ENCODE results near the gene IL34.
"Not testable (repeated sequence)": the region's sequence is repeated elsewhere in the genome, so short reads cannot be mapped to it uniquely, and the experiment has no call there.

The IL34 gene

DNA sequence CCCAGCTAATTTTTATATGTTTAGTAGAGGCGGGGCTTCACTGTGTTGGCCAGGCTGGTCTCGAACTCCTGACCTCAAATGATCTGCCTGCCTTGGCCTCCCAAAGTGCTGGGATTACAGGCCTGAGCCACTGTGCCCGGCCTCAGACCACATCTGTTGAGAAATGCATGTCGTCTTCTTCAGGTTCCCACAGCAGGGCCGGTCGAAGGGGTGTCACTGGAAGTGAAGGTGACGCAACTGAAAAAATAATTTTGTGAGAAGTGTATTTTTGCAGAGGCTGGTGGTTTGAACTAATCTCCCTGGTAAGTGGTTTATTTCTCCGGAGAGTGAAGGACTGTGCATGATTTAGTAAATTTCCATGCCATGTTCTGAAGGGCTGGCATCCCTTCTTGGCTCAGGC is 33.4 kb upstream of the IL34 start:
- no peak overlapping the region for H3K9ac ChIP-seq (ENCODE audit: low read depth, low read length)
- H3K4me1 ChIP-seq (ENCODE audit: insufficient read depth, low read length), result peaks cover 5% of the 10 kb centered on the region; the same call in 1 of the 2 replicates
- no peaks in the 10 kb centered on the region for H3K9me3 ChIP-seq (ENCODE audit: control insufficient read depth, insufficient read depth, low read length)
- H3K36me3 ChIP-seq (ENCODE audit: insufficient read depth, low read length), result peaks cover 16% of the 10 kb centered on the region

DNA sequence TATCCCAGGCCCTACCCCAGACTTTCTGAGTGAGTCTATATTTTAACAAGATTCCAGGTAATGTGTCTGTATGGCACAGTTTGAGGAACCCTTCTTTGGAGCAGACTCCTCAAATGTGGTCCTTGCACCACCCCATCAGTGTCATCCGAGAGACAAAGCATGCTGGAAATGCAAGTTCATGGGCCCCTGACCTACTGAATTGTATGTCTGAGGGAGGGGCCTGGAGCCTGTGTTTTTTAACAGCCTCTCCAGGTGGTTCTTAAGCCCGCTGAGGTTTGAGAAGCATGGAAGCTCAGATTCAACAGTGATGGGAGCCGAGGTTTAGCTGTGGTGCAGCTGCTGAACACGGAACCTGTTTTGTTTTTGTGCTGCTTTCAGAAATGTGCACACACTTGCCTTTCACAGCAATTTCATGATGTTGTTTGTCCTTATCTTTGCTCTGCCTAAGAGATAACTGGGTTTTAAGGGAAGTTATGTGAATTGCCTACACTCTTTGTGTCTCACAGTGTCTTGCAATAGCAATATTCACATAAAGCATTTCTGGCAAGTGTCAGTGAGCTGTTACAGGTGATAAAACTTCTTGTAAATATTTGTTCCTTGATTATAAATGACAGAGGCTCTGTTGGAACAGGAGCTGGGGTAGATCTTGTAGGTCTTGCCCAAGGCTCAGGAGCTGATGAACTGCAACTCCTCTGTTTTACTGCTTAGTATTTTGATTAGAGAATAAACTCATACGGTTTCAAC is 32.0 kb upstream of the IL34 start:
- no peak overlapping the region for H3K9ac ChIP-seq (ENCODE audit: low read depth, low read length)
- H3K9me3 ChIP-seq (ENCODE audit: control insufficient read depth, insufficient read depth, low read length), result no peaks in the 10 kb centered on the region
- H3K36me3 ChIP-seq (ENCODE audit: insufficient read depth, low read length), result peaks cover 19% of the 10 kb centered on the region
- no peaks in the 10 kb centered on the region for H3K4me1 ChIP-seq (ENCODE audit: insufficient read depth, low read length)

DNA sequence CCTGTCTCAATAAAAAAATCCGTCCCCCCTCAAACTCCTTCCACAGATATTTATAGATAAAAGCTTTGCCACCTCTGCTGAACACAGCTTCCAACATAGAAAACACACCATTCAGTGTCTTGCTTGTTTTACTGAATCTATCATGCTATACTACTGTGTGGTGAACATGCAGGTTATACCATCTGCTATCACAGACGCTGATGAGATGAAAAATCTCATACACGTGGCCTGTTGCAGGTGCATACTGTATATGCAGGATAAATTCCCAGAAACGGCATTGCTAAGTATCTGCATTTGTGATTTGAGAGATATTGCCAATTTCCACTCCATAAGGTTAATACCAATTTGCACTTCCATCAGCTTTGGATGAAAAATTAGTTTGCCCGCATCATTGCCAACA is 30.4 kb upstream of the IL34 start:
- Histone ChIP-seq H3K4me1 (ENCODE audit: insufficient read depth, low read length) (no peaks in the 10 kb centered on the region), H3K9me3 (ENCODE audit: control insufficient read depth, insufficient read depth, low read length) (no peaks in the 10 kb centered on the region), H3K36me3 (ENCODE audit: insufficient read depth, low read length) (peaks cover 19% of the 10 kb centered on the region), H3K9ac (ENCODE audit: low read depth, low read length) (no peak overlapping the region)

DNA sequence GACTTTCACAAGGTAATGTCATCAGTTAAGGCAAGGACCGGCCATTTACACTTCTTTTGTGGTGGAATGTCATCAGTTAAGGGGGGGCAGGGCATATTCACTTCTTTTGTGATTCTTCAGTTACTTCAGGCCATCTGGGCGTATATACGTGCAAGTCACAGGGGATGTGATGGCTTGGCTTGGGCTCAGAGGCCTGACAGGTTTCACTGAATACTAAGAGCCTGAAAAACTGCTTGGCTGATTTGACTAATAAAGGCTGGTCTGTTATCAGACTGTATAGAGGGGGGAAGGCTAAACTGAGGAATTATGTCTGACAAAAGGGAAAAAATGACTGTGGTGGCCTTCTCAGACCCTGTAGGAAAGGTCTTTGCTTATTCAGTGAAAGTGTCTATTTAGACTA is 24.5 kb upstream of the IL34 start:
- H3K9ac ChIP-seq (ENCODE audit: low read depth, low read length), result peak overlapping the region; percentile 19; the same call in 1 of the 2 replicates
- not testable (repeated sequence) for H3K9me3 ChIP-seq (ENCODE audit: control insufficient read depth, insufficient read depth, low read length); H3K4me1 ChIP-seq (ENCODE audit: insufficient read depth, low read length)

DNA sequence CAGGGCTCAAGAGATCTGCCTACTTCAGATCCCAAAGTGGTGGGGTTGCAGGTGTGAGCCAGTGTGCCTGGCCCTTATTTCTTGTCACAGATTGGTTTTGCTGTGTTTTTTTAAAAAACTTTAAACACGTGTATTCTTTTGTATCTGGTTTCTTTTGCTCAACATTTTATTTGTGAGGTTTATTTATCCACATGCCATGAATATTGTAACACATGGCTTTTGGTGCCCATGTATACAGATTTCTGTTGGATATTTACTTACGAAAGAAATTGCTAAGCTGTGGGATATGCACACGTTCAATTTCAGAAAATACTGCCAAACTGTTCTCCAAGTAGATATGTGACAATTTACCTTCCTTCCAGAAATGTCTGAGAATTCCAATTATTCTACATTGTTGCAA is 18.7 kb upstream of the IL34 start:
- H3K9me3 ChIP-seq (ENCODE audit: control insufficient read depth, insufficient read depth, low read length), result peaks cover 9% of the 10 kb centered on the region; the same call in 1 of the 2 replicates
- H3K9ac ChIP-seq (ENCODE audit: low read depth, low read length), result no peak overlapping the region

More for the DNA sequence above, 24.5 kb upstream of the IL34 start:
- H3K36me3 ChIP-seq (ENCODE audit: insufficient read depth, low read length), result not testable (repeated sequence)

DNA sequence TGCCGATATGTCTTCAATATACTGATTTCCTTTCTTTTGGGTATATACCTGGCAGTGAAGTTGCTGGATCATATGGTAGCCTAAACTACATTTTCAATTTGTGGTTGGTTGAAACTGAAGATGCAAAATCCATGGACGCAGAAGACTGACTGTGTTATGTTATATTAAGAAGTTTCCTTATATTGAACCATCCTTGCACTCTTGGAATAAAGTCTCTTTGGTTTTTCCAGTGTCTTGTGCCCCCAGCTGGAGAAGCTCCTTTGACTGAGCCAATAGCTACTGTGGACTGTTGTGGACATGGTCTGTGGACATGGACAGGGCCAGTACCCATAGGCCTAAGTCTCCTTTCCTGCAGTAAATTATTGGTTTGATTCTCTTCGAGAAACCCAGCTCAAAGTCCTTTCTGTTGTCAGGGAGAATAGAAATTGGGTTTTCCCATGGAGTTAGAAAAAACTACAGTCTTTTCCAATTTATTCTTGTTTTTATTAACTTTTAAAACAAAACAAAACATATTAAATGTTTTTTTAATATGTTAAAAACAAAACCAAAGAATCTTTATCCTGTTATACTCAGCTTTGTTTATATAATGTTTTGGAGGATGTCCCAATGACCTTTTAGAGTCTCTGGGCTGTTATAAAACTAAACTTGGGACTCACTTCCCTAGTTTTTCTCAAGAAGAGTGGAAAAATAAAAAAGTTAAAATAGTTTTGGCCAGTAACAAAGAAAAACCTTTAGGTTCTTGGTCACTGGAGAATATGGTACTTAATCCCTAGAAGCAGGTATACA is 15.2 kb upstream of the IL34 start:
- H3K4me1 ChIP-seq (ENCODE audit: insufficient read depth, low read length), result peaks cover 9% of the 10 kb centered on the region
- no peaks in the 10 kb centered on the region; the same call in 1 of the 2 replicates for H3K36me3 ChIP-seq (ENCODE audit: insufficient read depth, low read length)
- H3K9me3 ChIP-seq (ENCODE audit: control insufficient read depth, insufficient read depth, low read length), result peaks cover 9% of the 10 kb centered on the region; the same call in 1 of the 2 replicates
- no peak overlapping the region for H3K9ac ChIP-seq (ENCODE audit: low read depth, low read length)

More for the DNA sequence above, 18.7 kb upstream of the IL34 start:
- Histone ChIP-seq H3K36me3 (ENCODE audit: insufficient read depth, low read length) (no peaks in the 10 kb centered on the region; the same call in 1 of the 2 replicates), H3K4me1 (ENCODE audit: insufficient read depth, low read length) (peaks cover 7% of the 10 kb centered on the region)

DNA sequence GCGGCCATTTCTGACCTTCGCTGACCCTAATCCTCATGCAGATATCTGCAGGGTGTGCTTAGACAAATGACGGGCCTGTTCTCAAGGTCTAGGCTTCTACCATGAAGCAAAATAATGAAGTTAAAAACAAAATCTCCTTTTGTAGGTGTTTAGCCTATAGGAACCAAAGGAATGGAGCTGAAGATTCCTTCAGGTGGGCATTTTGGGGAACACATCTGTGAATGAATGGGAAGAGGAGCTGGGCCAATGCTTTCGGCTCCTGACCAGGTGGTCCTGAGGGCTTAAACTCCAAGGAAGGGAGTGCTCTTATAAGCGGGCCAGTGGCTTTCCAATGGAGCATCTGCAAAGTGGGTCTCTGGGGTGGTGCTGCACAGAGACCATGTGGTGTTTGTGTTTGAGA is 14.1 kb upstream of the IL34 start:
- Histone ChIP-seq H3K9me3 (ENCODE audit: control insufficient read depth, insufficient read depth, low read length) (peaks cover 9% of the 10 kb centered on the region; the same call in 1 of the 2 replicates), H3K9ac (ENCODE audit: low read depth, low read length) (no peak overlapping the region), H3K36me3 (ENCODE audit: insufficient read depth, low read length) (no peaks in the 10 kb centered on the region; the same call in 1 of the 2 replicates), H3K4me1 (ENCODE audit: insufficient read depth, low read length) (peaks cover 9% of the 10 kb centered on the region)

DNA sequence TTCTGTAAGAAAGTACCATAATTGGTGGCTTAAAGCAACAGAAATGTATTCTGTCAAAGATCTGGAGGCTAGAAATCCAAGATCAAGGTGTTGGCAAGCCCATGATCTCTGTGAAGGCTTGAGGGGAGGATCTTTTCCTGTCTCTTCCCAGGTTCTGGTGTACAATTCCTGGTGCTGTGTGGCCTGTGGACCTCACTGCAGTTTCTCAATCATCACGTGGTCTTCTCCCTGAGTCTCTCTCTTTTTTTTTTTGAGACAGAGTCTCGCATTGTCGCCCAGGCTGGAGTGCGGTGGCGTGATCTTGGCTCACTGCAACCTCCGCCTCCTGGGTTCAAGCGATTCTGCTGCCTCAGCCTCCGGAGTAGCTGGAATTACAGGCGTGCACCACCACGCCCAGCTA is 12.7 kb upstream of the IL34 start:
- H3K9ac ChIP-seq (ENCODE audit: low read depth, low read length); H3K4me1 ChIP-seq (ENCODE audit: insufficient read depth, low read length); H3K9me3 ChIP-seq (ENCODE audit: control insufficient read depth, insufficient read depth, low read length); H3K36me3 ChIP-seq (ENCODE audit: insufficient read depth, low read length): not testable (repeated sequence)

DNA sequence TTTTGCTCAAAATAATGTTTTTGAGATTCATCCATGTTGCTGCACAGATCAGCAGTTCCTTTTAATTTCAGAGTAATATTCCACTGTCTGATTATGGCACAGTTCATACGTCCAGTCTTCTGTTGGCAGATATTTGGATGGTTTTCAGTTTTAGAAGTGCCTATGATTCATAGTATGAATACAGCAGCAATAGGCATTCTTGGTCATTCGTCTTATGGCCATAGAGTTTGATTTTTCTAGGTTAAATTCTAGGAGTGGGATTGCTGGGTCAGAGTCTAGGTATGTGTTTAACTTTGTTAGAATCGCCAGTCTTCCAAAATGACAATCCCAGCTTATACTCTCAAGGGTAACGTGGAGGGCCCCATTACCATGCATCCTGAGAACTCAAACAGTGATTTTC is 11.5 kb upstream of the IL34 start:
- no peak overlapping the region for H3K9ac ChIP-seq (ENCODE audit: low read depth, low read length)

DNA sequence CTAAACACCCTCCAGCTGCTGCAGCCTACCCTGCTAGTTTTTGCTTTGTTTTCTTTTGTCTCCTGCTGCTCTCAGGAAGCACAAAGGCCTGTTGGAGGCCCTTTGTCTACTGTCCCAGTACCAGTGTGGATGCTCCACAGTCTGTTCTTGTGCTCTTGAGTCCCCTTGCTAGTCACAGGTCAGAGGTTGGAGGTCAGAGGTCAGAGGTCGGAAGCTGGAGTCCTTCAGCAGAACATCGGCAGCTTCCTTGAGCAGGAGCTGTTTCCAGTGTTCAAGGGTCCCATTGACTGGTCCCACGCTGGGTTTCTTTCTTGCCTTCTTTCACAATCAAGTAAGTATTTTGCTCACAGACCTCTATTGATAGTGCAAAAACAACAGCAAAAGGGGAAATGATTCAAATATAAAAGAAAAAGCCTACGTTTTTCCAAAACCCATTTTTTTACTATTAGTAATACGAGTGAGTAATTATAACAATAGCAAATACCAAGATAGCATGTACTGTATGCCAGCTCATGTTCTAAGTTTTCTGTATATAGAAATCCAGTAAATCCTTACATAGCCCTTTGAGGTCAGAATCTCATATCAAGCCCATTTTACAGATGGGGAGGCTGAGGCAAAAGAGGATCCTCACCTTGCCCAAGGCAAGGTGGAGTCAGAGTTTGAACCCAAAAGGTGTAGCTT is 10.9 kb upstream of the IL34 start:
- Histone ChIP-seq H3K9me3 (ENCODE audit: control insufficient read depth, insufficient read depth, low read length) (peaks cover 9% of the 10 kb centered on the region; the same call in 1 of the 2 replicates), H3K36me3 (ENCODE audit: insufficient read depth, low read length) (no peaks in the 10 kb centered on the region), H3K4me1 (ENCODE audit: insufficient read depth, low read length) (peaks cover 18% of the 10 kb centered on the region), H3K9ac (ENCODE audit: low read depth, low read length) (no peak overlapping the region)

More for the DNA sequence above, 11.5 kb upstream of the IL34 start:
- Histone ChIP-seq H3K4me1 (ENCODE audit: insufficient read depth, low read length) (peaks cover 18% of the 10 kb centered on the region), H3K36me3 (ENCODE audit: insufficient read depth, low read length) (no peaks in the 10 kb centered on the region), H3K9me3 (ENCODE audit: control insufficient read depth, insufficient read depth, low read length) (peaks cover 9% of the 10 kb centered on the region; the same call in 1 of the 2 replicates)

DNA sequence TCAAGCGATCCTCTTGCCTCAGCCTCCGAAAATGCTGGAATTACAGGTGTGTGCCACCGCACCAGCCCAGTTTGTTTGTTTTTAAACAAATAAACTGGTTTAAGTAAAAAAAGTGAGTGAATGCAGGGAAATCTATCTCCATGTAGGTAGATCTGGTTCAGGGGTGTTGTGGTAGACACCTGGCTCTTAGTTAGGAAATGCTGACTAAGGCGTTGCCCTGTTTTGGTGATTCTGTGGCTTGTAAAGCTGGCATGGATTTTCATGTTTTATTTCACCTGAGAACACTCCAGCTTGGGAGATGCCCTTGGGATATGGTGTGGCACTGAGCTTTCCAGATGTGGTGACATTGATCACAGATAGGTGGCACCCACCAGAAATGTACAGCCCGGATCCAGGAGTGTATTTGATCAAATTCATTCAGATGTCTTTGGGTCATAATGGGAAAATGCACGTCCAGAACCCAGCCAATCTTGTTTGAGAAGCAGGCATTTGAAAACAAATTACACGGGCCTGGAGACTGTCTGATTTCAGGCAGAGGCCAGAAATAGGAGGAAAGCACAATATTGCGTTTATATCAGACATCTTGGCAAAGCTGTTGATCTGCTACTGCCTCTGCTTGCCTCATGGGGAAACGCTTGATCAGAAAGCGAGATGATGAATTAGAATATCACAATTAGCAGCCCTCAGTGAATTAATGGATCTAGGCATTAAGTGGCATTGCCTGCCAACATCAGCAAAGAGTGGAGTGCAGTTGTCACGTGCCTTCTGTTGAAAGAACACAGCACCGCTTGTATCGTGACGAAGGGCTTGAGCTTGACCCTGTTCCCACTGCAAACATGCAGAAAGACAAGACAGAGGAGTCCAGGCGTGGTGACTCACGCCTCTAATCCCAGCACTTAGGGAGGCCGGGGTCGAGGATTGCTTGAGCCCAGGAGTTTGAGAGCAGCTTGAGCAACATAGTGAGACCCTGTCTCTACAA is 7.3 kb upstream of the IL34 start:
- peaks cover 18% of the 10 kb centered on the region for H3K4me1 ChIP-seq (ENCODE audit: insufficient read depth, low read length)
- no peaks in the 10 kb centered on the region for H3K36me3 ChIP-seq (ENCODE audit: insufficient read depth, low read length)
- no peaks in the 10 kb centered on the region for H3K9me3 ChIP-seq (ENCODE audit: control insufficient read depth, insufficient read depth, low read length)
- H3K9ac ChIP-seq (ENCODE audit: low read depth, low read length), result no peak overlapping the region

DNA sequence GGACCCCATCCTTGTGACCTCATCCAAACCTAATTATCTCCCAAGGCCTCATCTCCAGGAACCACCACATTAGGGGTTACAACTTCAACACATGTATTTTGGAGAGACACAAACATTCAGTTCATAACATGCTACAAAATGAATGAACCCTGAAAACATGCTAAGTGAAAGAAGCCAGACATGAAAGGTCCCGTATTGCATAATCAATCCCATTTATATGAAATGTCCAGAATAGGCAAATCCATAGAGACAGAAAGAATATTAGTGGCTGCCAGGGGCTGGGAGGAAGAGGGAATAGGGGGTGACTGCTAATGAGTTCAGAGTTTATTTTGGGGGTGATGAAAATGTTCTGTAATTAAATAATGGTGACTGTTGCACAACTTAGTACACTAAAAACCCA is 3.7 kb upstream of the IL34 start:
- H3K9ac ChIP-seq (ENCODE audit: low read depth, low read length), result no peak overlapping the region
- H3K4me1 ChIP-seq (ENCODE audit: insufficient read depth, low read length), result peaks cover 9% of the 10 kb centered on the region; the same call in 1 of the 2 replicates
- no peaks in the 10 kb centered on the region for H3K9me3 ChIP-seq (ENCODE audit: control insufficient read depth, insufficient read depth, low read length)
- H3K36me3 ChIP-seq (ENCODE audit: insufficient read depth, low read length), result no peaks in the 10 kb centered on the region

DNA sequence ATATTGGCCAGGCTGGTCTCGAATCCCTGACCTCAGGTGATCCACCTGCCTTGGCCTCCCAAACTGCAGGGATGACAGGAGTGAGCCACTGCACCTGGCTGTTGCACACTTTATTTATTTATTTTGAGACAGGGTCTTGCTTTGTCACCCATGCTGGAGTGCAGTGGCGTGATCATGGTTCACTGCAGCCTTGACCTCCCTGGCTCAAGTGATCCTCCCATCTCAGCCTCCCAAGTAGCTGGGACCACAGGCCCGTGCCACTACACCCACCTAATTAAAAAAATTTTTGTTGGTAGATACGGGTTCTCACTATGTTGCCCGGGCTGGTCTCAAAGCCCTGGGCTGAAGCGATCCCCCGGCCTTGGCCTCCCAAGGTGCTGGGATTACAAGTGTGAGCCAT is 3.1 kb upstream of the IL34 start:
- H3K36me3 ChIP-seq (ENCODE audit: insufficient read depth, low read length); H3K9me3 ChIP-seq (ENCODE audit: control insufficient read depth, insufficient read depth, low read length); H3K4me1 ChIP-seq (ENCODE audit: insufficient read depth, low read length); H3K9ac ChIP-seq (ENCODE audit: low read depth, low read length): not testable (repeated sequence)
